ENCODE measurements around the gene COL7A1.

COL7A1 gene

DNA sequence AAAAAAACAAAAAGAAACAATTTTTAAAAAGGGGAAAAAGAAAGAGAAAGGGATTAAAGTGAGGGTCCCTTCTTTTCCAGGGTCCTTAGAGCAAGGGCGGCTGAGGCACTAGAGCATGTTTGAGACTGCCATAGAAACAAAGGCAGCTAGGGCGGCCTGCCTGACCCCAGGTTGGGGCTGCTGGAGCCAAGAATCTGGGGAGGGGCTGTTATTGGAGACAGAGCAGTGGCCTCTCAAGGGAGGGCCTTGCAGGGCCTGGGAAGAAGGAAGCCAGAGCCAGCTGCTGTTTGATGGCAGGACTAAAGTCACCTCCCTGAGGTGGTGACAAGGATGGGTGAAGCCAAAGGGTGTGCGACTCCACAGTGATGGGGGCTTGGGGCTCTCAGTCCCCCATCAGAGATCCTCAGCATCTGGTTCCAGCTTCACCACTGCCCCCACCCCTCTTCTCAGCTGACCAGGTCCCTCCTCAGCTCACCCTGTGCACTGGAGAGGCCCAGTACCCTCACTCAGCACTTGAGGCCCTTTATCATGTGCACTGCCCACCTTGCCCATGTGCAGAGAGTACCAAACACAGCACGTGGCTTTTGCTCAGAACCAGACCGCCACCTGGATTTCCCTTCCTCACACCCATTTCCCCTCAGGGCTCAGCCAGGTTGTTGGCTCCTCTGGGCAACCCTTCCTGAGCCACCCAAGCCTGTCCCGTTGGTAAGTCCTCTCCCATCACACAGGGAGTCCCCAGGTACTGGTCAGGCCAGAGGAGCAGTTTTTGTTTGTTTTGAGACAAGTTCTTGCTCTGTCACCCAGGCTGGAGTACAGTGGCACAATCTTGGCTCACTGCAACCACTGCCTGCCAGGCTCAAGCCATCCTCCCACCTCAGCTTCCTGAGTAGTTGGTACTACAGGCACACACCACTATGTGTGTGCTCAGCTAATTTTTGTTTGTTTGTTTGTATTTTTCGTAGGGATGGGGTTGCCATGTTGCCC, 24.7 kb upstream of the COL7A1 start:
- DNase-seq (ENCODE audit: low read depth) = no peak

GRCh38 chr3:48617559-48617958, 22.4 kb upstream of the COL7A1 start:
- no peak for DNase-seq (ENCODE audit: low read depth)

GRCh38 chr3:48614044-48614443, 18.9 kb upstream of the COL7A1 start:
- DNase-seq (ENCODE audit: low read depth) = no peak

GRCh38 chr3:48612309-48612708, 17.2 kb upstream of the COL7A1 start:
- DNase-seq (ENCODE audit: low read depth) = no peak

DNA sequence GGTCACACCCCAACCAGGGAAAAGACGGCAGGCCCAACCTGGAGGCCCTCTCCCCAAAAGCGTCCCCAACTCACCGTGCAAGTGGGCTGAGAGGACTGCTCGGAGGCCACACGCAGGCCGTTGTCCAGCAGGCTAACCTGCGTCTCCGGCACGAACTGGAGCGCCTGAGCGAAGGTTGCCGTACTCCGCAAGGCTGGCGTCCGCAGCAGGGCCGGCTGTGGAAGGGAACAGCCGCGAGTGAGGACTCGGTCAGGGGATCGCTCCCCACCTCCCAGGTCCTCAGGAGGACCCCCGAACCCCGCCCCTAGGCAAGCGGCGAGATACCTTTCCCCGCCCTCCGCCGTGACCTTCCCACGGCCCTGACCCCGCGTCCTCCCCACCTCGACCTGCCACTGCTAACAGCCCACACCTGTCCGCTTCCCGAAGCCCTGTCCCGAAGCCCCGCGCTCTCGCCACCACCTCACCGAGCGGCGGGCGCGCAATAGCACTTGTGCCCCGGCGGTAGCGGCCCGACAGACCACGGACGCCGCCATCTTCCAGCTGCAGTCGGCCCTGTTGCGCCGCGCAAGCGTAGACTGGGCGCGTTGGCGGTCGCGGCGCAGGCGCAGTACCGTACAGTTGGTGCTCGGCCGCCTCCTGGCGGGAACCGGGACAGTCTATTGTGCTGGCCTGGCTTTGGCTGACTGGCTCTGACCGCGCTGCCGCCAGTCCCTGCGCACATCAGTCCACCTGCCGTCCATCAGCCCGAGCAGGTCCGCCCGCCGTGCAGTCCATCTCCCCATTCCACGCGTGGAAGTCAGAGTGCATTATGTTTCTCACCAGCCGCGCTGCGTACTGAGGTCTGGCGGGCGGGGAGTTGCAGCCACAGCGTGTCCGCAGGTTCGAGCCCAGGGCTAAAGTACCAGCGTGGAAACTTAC, 14.2 kb upstream of the COL7A1 start, which contains the start of gene UQCRC1:
Gene UQCRC1, minus strand, starts transcription at position 559 of the 918 bp plus-strand sequence. Its CDS starts 26 bp downstream, at position 533.
- peak; percentile 88 for DNase-seq (ENCODE audit: low read depth)

GRCh38 chr3:48607519-48607918, 12.4 kb upstream of the COL7A1 start:
- no peak for DNase-seq (ENCODE audit: low read depth)

DNA sequence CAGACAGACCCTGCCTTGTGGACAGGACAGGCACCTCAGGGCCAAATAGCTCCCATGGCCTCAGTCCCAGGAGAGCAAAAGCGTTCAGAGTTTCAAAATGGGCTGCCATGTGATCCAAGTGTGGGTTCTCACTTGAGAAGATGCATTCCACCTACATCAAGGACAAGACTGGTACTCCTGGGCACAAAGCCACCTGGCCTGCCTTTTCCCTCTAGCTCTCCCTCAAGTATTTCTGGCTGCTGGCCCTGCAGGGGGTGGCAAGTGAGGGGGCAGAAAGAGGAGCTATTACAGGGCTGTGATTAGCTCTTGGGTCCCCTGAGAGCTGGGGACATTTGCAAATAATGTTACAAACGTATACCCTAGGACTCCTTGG, 6.5 kb upstream of the COL7A1 start:
- no peak for DNase-seq (ENCODE audit: low read depth)

DNA sequence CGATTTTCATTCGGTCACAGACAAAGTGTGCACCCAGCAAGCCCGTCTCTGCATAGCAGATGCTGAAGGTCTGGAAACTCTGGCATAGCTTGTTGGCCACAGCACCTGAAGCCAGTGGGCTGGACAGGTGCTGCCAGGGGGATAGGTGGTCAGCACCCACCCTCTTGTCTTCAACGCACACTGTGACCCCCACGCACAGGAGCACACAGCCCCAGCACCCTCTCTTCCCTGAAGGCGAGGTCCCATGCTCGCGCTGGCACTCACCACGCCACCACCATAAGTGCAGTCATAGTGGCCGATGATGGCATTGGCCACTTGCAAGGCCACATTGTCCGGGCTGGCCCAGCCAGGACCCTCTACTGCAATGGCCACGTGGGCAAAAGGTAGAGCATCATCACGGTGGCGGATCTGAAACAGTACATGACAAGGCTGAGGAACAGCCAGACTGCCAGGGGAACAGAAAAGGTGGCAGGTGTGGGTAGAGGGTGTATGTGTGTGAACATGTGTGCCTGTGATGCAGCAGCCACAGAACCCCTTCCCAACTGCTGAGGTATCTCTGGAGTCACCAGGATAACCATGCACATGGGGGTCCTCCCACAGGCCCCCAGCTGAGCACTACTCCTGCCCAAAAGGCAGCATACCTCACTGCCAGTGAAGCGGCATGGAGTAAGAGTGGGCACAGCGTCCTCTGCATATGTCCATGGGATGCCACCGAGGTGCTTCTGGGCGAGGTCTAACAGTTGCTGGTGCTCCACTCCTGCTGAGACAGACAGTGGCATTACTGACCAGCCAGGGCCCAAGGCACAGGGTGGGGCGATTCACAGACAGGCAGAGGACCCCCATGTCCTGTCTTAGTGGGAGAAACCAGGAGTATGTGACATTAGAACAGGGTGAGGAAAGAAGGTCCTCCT, 5.8 kb upstream of the COL7A1 start:
- no peak for DNase-seq (ENCODE audit: low read depth)

GRCh38 chr3:48599509-48600285, 4.6 kb upstream of the COL7A1 start:
- DNase-seq (ENCODE audit: low read depth) = no peak

DNA sequence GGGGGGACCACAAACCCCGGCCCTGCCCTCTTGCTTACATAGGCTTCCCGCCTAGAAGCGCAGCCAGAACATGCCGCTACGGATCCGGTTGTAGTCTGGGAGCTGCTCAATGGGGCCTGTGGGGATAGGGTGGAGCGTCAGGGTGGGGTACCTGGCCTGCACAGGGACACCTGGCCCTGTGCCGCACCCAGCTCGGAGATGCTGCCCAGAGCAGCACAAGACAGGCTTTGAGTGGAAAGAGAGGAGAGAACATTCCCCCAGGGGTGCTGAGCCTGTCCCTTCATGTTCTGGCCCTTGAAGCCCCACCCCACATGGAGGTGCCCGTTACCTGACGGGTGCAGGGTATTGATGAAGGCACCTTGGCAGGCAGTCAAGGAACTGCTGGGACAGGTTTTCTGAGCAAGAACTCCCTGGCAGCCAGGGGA, 4.0 kb upstream of the COL7A1 start:
- no peak for DNase-seq (ENCODE audit: low read depth)

DNA sequence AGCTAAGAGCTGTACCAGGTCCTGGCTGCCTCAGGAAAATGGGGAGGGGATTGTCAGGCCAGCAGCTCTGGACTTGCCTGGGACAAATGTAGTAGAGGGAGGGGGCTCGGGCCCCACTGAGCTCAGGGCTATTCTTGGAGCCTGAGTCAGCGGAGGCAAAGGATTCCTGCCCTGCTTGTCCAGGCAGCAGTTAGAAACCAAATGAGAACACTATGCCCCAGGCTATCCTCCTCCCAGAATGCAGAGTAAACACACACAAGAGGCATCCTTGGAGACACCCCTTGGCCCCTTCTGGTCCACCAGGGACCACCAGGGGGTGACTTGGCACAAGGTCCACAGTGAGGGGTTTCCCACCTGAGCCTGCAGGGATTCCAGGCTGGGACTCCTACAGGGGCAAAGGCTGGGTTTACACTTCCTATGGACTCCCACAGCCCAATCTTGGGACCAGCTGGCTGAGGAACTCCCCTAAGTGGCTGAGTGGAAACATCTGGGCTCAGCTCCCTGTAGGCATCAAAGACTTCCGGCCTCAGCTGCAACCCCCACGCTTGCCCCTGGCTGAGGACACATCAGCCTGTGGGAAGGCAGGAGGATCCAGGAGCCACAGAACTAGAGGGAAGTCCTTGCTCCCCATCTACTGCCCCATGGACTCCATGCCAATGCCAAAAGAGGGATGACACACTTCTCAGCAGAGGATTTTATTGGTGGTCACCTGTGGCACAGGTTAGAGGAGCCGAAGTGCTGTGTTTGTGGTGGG, 3.4 kb upstream of the COL7A1 start:
- no peak for DNase-seq (ENCODE audit: low read depth)

GRCh38 chr3:48597408-48597800, 2.3 kb upstream of the COL7A1 start:
- DNase-seq (ENCODE audit: low read depth) = no peak

GRCh38 chr3:48596676-48597407, 1.7 kb upstream of the COL7A1 start:
- DNase-seq (ENCODE audit: low read depth) = no peak

GRCh38 chr3:48596157-48596556, 1.0 kb upstream of the COL7A1 start:
- no peak for DNase-seq (ENCODE audit: low read depth)

DNA sequence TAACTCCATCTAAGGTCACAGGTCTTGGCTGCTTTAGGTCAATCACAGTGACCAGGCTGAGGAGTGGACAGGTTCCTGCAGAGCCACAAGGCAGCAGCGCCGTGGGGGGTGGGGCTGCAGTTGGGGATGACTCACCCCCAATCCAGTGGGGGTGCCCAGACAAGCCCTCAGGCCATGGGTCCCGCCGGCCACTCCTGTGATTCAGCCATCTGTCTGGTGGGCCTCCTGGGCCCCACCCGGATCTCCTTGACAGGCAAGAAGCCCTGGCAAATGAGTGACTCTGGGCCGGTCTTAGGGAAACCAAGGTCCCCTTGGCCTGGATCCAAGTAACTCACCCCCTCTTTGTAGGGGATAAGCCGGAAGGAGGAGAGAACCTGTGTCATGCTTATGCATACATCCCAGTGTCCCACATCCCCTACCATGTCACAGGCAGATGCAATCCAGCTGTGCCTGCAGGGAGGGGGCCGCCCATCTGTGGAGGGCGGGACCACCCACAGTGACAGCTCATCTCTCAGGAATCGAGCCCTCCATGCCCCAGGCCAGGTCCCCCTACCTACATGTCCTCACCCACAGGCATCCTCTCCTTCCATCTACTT, 495 bp upstream of the COL7A1 start:
- DNase-seq (ENCODE audit: low read depth) = no peak

DNA sequence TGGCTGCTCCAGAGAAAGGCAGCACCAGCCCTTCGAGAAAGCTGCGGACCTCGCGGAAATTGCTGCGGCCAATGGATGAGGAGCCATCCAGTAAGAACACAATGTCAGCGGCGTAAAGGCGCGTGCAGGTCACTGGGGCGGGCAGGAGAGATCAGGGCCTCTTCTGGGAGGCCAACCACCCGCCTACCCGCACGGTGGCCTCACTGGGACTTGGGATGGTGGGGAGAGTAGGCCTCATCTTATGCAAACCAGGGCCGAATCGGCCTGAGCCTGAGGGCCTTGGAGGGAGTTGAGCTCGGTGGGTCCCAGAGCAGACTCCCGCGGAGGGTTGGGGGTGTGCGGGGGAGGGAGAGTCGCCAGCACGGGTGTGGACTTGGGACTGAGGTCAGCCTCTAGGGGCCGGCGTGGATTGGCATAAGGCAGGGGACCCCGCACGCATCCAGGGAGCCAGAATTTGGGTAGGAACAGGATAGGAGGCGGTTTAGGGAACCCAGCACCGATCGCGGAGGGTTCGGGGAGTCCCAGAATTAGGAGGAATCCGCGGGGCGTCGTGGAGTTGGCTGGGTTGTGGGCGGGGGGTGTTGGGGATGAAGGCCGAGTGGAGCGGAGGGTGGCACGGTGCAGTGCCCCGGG, 596 bp downstream of the COL7A1 start:
- no peak for DNase-seq (ENCODE audit: low read depth)

DNA sequence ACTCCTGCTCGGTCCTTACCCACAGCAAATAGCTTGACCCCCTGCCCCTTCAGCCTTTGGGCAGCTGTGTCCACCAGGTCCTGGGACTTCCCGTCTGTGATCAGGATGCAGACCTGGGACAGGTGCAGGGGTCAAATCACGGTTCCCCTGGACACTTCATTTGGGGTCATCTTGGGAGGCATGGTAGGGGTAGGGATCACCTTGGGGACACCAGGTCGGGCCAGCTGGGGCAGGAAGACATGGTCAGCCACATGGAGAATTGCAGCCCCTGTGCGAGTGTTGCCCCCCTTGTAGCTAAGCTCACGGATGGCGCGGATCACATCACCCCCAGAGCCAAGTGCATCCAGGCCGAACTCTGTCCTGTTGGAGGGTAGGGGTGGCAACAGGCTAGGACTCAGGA, 1.8 kb downstream of the COL7A1 start:
- DNase-seq (ENCODE audit: low read depth) = no peak

- no peak for DNase-seq (ENCODE audit: low read depth)
These were observed 2.5 kb downstream of the COL7A1 start for GRCh38 chr3:48592519-48593087.
